Peyer's patch (tissue), 4 donors: ENCODE data around the gene ZMYM5.

Experiments
- CTCF ChIP-seq, 6 experiments: fragments of 450-650 bp in 4 of 6; fragments of 200-600 bp in 2 of 6; sonication (generic) in 1 of 6; IDR thresholded peaks; one replicate each; pipeline ENCODE4 v1.5.1; 2017 to 2019; ENCODE audit warnings: antibody characterized with exemption in 6 of 6, mild to moderate bottlenecking in 3 of 6, moderate library complexity in 1 of 6
- POLR2A ChIP-seq, 2 donors: fragments of 450-650 bp; IDR thresholded peaks; one replicate each; pipeline ENCODE4 v1.5.1; 2017; ENCODE audit warnings: antibody characterized with exemption in 2 of 2, mild to moderate bottlenecking in 2 of 2, moderate library complexity in 2 of 2

DNA sequence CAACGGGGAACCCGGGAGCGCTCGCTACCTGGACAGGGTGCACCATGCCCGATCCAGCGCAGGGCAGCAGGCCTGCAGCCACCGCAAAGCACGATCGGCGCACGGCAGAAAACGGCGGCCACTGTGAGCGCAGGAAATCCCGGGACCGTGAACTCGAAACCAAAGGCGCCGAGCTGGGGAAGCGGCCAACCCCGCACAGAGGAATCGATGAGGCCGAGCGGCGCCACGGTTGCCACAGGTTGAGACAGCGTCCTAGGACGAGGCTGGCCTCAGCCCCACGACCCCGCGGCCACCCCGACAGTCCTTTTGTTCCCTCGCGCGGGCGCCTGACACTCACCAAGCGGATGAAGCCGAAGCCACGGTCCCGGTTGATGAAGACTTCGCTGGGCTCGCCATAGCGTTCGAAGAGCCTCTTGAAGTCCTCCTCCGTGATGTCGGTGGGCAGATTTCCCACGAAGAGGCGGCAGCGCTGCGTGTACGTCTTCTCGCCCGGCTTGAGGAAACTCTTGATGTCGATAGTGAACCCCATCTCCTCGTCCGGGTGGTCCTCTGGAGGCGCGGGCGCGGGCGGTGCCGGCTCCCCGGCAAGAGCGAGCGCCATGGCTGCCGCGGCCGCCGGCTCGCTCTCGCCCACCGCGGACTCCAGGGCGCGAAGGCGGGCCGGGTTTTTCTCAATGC lies 81.3 kb downstream of the ZMYM5 start:
- TF ChIP-seq CTCF (IDR thresholded peaks at IDR 0.05) (peak in 1 of 6 experiments; percentile 14), POLR2A (IDR thresholded peaks at IDR 0.05) (peak in 1 of 2 donors; percentile 11)
